Smooth muscle cell (in vitro differentiated cells): ENCODE results near the gene ATXN7L1. TPM values are rescaled to one million over a fixed set of nuclear protein-coding genes. Genes with fewer than 3 reads are reported as not detected.

Experiments used
- DNase-seq: peaks from one replicate; lab custom pipeline; 2025; ENCODE audit not compliant: unreplicated experiment; lab: John Stamatoyannopoulos, UW
- H2AFZ ChIP-seq: fragments of 200-600 bp; sonication (generic); 2 replicates; pipeline ENCODE4 v1.6.0; 2016; ENCODE audit warnings: antibody characterized with exemption, low read depth, mild to moderate bottlenecking
- H3F3A ChIP-seq: fragments of 200-600 bp; sonication (generic); 2 replicates; pipeline ENCODE4 v1.6.0; 2017; ENCODE audit warnings: antibody characterized with exemption, low read depth
- H3K27ac ChIP-seq: fragments of 200-600 bp; sonication (generic); 2 replicates; pipeline ENCODE4 v1.5.1; 2016; ENCODE audit warnings: low read depth, mild to moderate bottlenecking
- H3K27me3 ChIP-seq: fragments of 200-600 bp; sonication (generic); 2 replicates; pipeline ENCODE4 v1.6.1; 2016; ENCODE audit warnings: low read depth, mild to moderate bottlenecking
- H3K36me3 ChIP-seq: fragments of 200-600 bp; sonication (generic); 2 replicates; pipeline ENCODE4 v1.5.1; 2016; ENCODE audit warnings: low read depth
- H3K4me1 ChIP-seq: fragments of 200-600 bp; sonication (generic); 2 replicates; pipeline ENCODE4 v1.5.1; 2016; ENCODE audit warnings: low read depth
- H3K4me2 ChIP-seq: fragments of 200-600 bp; sonication (generic); 2 replicates; pipeline ENCODE4 v1.6.0; 2016; ENCODE audit warnings: mild to moderate bottlenecking
- H3K4me3 ChIP-seq: fragments of 200-600 bp; sonication (generic); 2 replicates; pipeline ENCODE4 v1.5.1; 2016; ENCODE audit warnings: mild to moderate bottlenecking
- H3K79me2 ChIP-seq: fragments of 200-600 bp; sonication (generic); 2 replicates; pipeline ENCODE4 v1.6.0; 2016; ENCODE audit warnings: low read depth, mild to moderate bottlenecking
- H3K9ac ChIP-seq: fragments of 200-600 bp; sonication (generic); 2 replicates; pipeline ENCODE4 v1.6.0; 2016; ENCODE audit warnings: low read depth
- H3K9me3 ChIP-seq: fragments of 200-600 bp; sonication (generic); replicated peaks from 2 replicates; pipeline ENCODE4 v1.5.1; 2016; ENCODE audit warnings: low read depth
- H4K20me1 ChIP-seq: fragments of 200-600 bp; sonication (generic); 2 replicates; pipeline ENCODE4 v1.6.0; 2016; ENCODE audit warnings: low read depth
- CTCF ChIP-seq: fragments of 200-600 bp; sonication (generic); IDR thresholded peaks from 2 replicates; pipeline ENCODE4 v1.5.1; 2017; ENCODE audit warnings: borderline replicate concordance, mild to moderate bottlenecking, antibody characterized with exemption; ENCODE audit not compliant: insufficient read depth, poor library complexity, severe bottlenecking
- WGBS: methylation state at CpG from one replicate; pipeline ENCODE4 v1.1.7; 2016; ENCODE audit warnings: low lambda C conversion rate; 5-methylcytosine and 5-hydroxymethylcytosine counted together
- polyA plus RNA-seq: library from polyadenylated mRNA; unstranded; fragments of >200 nt; fragmentation: Nextera tagmentation; extraction: Ambion mirVana; gene quantifications from 2 replicates; pipeline ENCODE4 v1.2.1, GENCODE V29; 2016
- total RNA-seq: library from RNA; depleted of rRNA; stranded (reverse); fragments of >200 nt; gene quantifications from 2 replicates; pipeline ENCODE4 v1.2.3, GENCODE V29; 2014

The ATXN7L1 gene
- total and polyA plus RNA-seq, 2 experiments from 2014 or later, result 3.3 to 4.4 TPM

DNA sequence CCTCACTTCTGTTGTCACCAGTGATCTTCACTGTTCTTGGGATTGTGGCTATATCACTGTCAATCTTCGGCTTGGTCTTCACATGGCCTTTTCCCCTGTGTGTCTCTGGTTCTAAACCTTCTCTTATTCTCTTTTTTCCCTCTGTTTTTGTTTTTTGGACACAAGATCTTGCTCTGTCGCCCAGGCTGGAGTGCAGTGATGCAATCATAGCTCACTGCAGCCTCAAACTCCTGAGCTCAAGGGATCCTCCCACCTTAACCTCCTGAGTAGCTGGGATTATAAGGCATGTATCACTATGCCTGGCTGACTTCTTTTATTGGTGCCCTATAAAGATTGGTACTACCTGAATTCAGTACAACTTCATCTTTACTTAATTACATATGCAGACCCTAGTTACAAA lies 151.7 kb downstream of the ATXN7L1 start:
- H3K9me3 ChIP-seq, result no peaks in the 10 kb centered on the region
- no peak overlapping the region for H3K27ac ChIP-seq
- H3K4me3 ChIP-seq, result no peak overlapping the region
- 88% methylated on average over 2 of the region's 2 CpGs for WGBS
- no peak for TF ChIP-seq CTCF
- H3K4me2 ChIP-seq, result no peak overlapping the region
- H3K4me1 ChIP-seq, result no peaks in the 10 kb centered on the region
- no peaks in the 10 kb centered on the region for H3K79me2 ChIP-seq
- H4K20me1 ChIP-seq, result peaks cover 9% of the 10 kb centered on the region
- no peaks in the 10 kb centered on the region for H3K27me3 ChIP-seq
- H2AFZ ChIP-seq, result no peak overlapping the region
- H3K9ac ChIP-seq, result no peak overlapping the region
- no peaks in the 10 kb centered on the region for H3K36me3 ChIP-seq
- no peaks in the 10 kb centered on the region for H3F3A ChIP-seq
- no peak for DNase-seq

DNA sequence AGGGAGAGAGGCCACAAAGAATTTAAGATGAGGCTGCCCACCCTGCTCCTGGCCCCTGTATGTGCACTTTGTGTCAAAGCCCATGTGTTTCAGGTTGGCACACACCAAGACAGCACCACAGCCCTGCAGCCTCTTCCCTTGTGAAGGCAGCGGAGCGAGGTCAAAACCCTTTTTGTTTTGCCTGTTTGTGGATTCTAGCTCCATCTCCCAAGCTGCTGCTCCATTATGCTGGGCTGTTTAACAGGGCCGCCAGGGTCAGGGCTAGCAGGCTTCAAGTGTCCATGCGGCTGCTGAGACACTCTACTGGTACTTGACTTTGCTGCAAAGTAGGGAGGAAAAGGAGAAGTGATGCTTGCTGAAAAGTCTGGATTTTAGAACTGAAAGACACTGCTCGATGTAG lies 152.8 kb downstream of the ATXN7L1 start:
- H3F3A ChIP-seq, result no peaks in the 10 kb centered on the region
- no peak overlapping the region for H2AFZ ChIP-seq

GRCh38 chr7:105721571-105722104 lies 154.8 kb downstream of the ATXN7L1 start:
- H3K9me3 ChIP-seq, result no peaks in the 10 kb centered on the region
- H3K4me3 ChIP-seq, result no peak overlapping the region
- no peaks in the 10 kb centered on the region for H3K79me2 ChIP-seq
- no peaks in the 10 kb centered on the region for H3K36me3 ChIP-seq
- H3K27ac ChIP-seq, result no peak overlapping the region
- no peaks in the 10 kb centered on the region for H3K27me3 ChIP-seq
- no peak overlapping the region for H3K9ac ChIP-seq
- no peak for TF ChIP-seq CTCF
- H3K4me1 ChIP-seq, result no peaks in the 10 kb centered on the region
- 94% methylated on average over 5 of the region's 5 CpGs for WGBS
- DNase-seq, result no peak
- no peak overlapping the region for H3K4me2 ChIP-seq
- H2AFZ ChIP-seq, result no peak overlapping the region
- H4K20me1 ChIP-seq, result no peaks in the 10 kb centered on the region
- H3F3A ChIP-seq, result no peaks in the 10 kb centered on the region

More for the DNA sequence above, 152.8 kb downstream of the ATXN7L1 start:
- Histone ChIP-seq H3K79me2 (no peaks in the 10 kb centered on the region), H3K9ac (no peak overlapping the region), H3K4me1 (no peaks in the 10 kb centered on the region), H4K20me1 (peaks cover 6% of the 10 kb centered on the region), H3K4me2 (no peak overlapping the region), H3K9me3 (no peaks in the 10 kb centered on the region), H3K4me3 (no peak overlapping the region), H3K36me3 (no peaks in the 10 kb centered on the region), H3K27ac (no peak overlapping the region), H3K27me3 (no peaks in the 10 kb centered on the region)
- no peak for TF ChIP-seq CTCF
- 88% methylated on average over 5 of the region's 5 CpGs for WGBS
- no peak for DNase-seq

GRCh38 chr7:105719919-105720318 lies 156.5 kb downstream of the ATXN7L1 start:
- Histone ChIP-seq H3K4me1 (no peaks in the 10 kb centered on the region), H3K9me3 (no peaks in the 10 kb centered on the region), H4K20me1 (no peaks in the 10 kb centered on the region), H3K9ac (no peak overlapping the region), H3K4me2 (no peak overlapping the region), H3K36me3 (no peaks in the 10 kb centered on the region), H2AFZ (no peak overlapping the region), H3K79me2 (no peaks in the 10 kb centered on the region), H3F3A (no peaks in the 10 kb centered on the region), H3K27me3 (no peaks in the 10 kb centered on the region), H3K27ac (no peak overlapping the region), H3K4me3 (no peak overlapping the region)
- TF ChIP-seq CTCF, result no peak
- DNase-seq, result no peak
- 84% methylated on average over 4 of the region's 4 CpGs for WGBS
